ENCODE results near the gene TPK1. TPM values are rescaled to one million over a fixed set of nuclear protein-coding genes. Genes with fewer than 3 reads are reported as not detected.

TPK1 gene
- polyA plus RNA-seq, 1 of the 3 experiments (the other 2 are of a cell fraction), result 3.3 TPM

- no peaks in the 10 kb centered on the region; the same call in 1 of the 2 replicates for H3K9me2 ChIP-seq
- H3K4me2 ChIP-seq, result no peak overlapping the region
- no peaks in the 10 kb centered on the region for H4K20me1 ChIP-seq (ENCODE audit: insufficient read depth)
- ChIA-PET POLR2A (no interaction called here), CTCF (no interaction called here)
- H3F3A ChIP-seq (replicated peaks; ENCODE audit: insufficient read depth), result no peaks in the 10 kb centered on the region
- H3K9me3 ChIP-seq, result no peaks in the 10 kb centered on the region
- H3K4me3 ChIP-seq (ENCODE audit: low read depth in 2 of 2, low read length in 1 of 2), result no peak overlapping the region
- no peak for DNase-seq
- no peaks in the 10 kb centered on the region for H3K27me3 ChIP-seq (ENCODE audit: insufficient read depth)
- no peaks in the 10 kb centered on the region for H3K36me3 ChIP-seq (replicated peaks in 1 of 2; ENCODE audit: control insufficient read depth in 1 of 2, insufficient read depth in 2 of 2, low read length in 1 of 2)
- no peak overlapping the region for H3K27ac ChIP-seq (ENCODE audit: low read depth in 2 of 2, low read length in 1 of 2)
- H3K4me1 ChIP-seq (ENCODE audit: control insufficient read depth in 1 of 2, insufficient read depth in 2 of 2, low read depth in 1 of 2, low read length in 1 of 2), result no peaks in the 10 kb centered on the region
- WGBS (ENCODE audit: low lambda C conversion rate), result 0% methylated on average over 1 of the region's 1 CpG
- H3K9ac ChIP-seq, result no peak overlapping the region
- H3K79me2 ChIP-seq (ENCODE audit: insufficient read depth), result no peaks in the 10 kb centered on the region
- TF ChIP-seq CTCF (IDR thresholded peaks at IDR 0.05), result no peak
- no peak for TF ChIP-seq RFX5 (IDR thresholded peaks at IDR 0.05; ENCODE audit: low read length)
- TF ChIP-seq MEF2A (IDR thresholded peaks at IDR 0.05; ENCODE audit: borderline replicate concordance, low read depth), result no peak
- TF ChIP-seq SIN3A (IDR thresholded peaks at IDR 0.05; ENCODE audit: borderline replicate concordance, low read depth, low read length), result no peak
- no peak for TF ChIP-seq EP300 (IDR thresholded peaks at IDR 0.05; ENCODE audit: borderline replicate concordance in 1 of 2, low read depth in 1 of 2, low read length in 1 of 2)
- no peak for TF ChIP-seq TCF12 (IDR thresholded peaks at IDR 0.05)
- no peak for TF ChIP-seq FOXM1 (IDR thresholded peaks at IDR 0.05; ENCODE audit: low read depth)
- TF ChIP-seq NRF1 (IDR thresholded peaks at IDR 0.05; ENCODE audit: low read depth, low read length), result no peak
- TF ChIP-seq CHD2 (IDR thresholded peaks at IDR 0.05; ENCODE audit: low read length, partially characterized antibody), result no peak
- no peak for TF ChIP-seq MXI1 (IDR thresholded peaks at IDR 0.05; ENCODE audit: low read depth, low read length)
- no peak for TF ChIP-seq ZBTB33 (IDR thresholded peaks at IDR 0.05; ENCODE audit: borderline replicate concordance, low read depth)
- TF ChIP-seq TAF1 (IDR thresholded peaks at IDR 0.05; ENCODE audit: borderline replicate concordance, low read depth, low read length), result no peak
- no peak for TF ChIP-seq IRF3 (IDR thresholded peaks at IDR 0.05; ENCODE audit: low read depth, low read length)
- no peak overlapping the region for H2AFZ ChIP-seq (ENCODE audit: low read depth)
These were observed 317.5 kb downstream of the TPK1 start for GRCh38 chr7:144518360-144518759.

- Histone ChIP-seq H3F3A (replicated peaks; ENCODE audit: insufficient read depth) (no peaks in the 10 kb centered on the region), H2AFZ (ENCODE audit: low read depth) (no peak overlapping the region), H3K79me2 (ENCODE audit: insufficient read depth) (no peaks in the 10 kb centered on the region), H3K27me3 (ENCODE audit: insufficient read depth) (no peaks in the 10 kb centered on the region), H3K4me3 (ENCODE audit: low read depth in 2 of 2, low read length in 1 of 2) (no peak overlapping the region), H3K36me3 (replicated peaks in 1 of 2; ENCODE audit: control insufficient read depth in 1 of 2, insufficient read depth in 2 of 2, low read length in 1 of 2) (no peaks in the 10 kb centered on the region), H3K4me2 (no peak overlapping the region), H3K4me1 (ENCODE audit: control insufficient read depth in 1 of 2, insufficient read depth in 2 of 2, low read depth in 1 of 2, low read length in 1 of 2) (no peaks in the 10 kb centered on the region), H3K27ac (ENCODE audit: low read depth in 2 of 2, low read length in 1 of 2) (no peak overlapping the region), H3K9me2 (no peaks in the 10 kb centered on the region; the same call in 1 of the 2 replicates), H4K20me1 (ENCODE audit: insufficient read depth) (no peaks in the 10 kb centered on the region), H3K9ac (no peak overlapping the region), H3K9me3 (no peaks in the 10 kb centered on the region)
- ChIA-PET POLR2A (no interaction called here), CTCF (no interaction called here)
- DNase-seq, result no peak
- WGBS (ENCODE audit: low lambda C conversion rate), result 0% methylated on average over 3 of the region's 3 CpGs
- no peak for TF ChIP-seq SMC3 (IDR thresholded peaks at IDR 0.05; ENCODE audit: low read depth, low read length)
- no peak for TF ChIP-seq FOXM1 (IDR thresholded peaks at IDR 0.05; ENCODE audit: low read depth)
- no peak for TF ChIP-seq SIN3A (IDR thresholded peaks at IDR 0.05; ENCODE audit: borderline replicate concordance, low read depth, low read length)
- TF ChIP-seq GATA2 (CRISPR knock-in tag; IDR thresholded peaks at IDR 0.05), result no peak
- TF ChIP-seq TEAD4 (IDR thresholded peaks at IDR 0.05; ENCODE audit: borderline replicate concordance, insufficient read depth), result no peak
- no peak for TF ChIP-seq ELF1 (IDR thresholded peaks at IDR 0.05)
- TF ChIP-seq USF2 (IDR thresholded peaks at IDR 0.05; ENCODE audit: borderline replicate concordance, low read depth, low read length), result no peak
- TF ChIP-seq RAD21 (IDR thresholded peaks at IDR 0.05; ENCODE audit: low read length), result no peak
- TF ChIP-seq MAX (IDR thresholded peaks at IDR 0.05; ENCODE audit: low read depth), result no peak
- no peak for TF ChIP-seq ZBTB33 (IDR thresholded peaks at IDR 0.05; ENCODE audit: borderline replicate concordance, low read depth)
These were observed 318.1 kb downstream of the TPK1 start for GRCh38 chr7:144517749-144518148.
